ENCODE data around the gene PDGFRA.
"Not testable (repeated sequence)": the region's sequence is repeated elsewhere in the genome, so short reads cannot be mapped to it uniquely, and the experiment has no call there.

Gene PDGFRA

DNA sequence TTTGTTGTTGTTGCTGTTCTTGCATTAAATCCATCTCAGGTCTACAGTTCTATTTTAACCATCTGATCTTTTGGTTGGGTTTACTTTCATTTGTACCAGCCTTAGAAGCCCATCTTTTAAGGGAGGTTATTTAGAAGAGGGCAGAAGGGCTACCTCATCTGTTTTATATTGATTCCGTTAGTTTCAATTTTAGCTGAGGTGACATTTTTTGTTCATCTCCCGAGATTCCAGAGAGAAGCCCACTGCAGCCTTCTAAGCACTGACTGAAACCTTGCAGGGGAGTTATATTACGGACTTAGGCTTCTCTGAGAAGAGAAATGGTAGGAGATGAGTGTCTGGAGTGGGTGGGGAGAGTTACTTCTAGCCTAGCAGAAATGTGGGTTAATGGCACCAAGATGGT is 101.8 kb downstream of the PDGFRA start:
- DNase-seq, result no peak

DNA sequence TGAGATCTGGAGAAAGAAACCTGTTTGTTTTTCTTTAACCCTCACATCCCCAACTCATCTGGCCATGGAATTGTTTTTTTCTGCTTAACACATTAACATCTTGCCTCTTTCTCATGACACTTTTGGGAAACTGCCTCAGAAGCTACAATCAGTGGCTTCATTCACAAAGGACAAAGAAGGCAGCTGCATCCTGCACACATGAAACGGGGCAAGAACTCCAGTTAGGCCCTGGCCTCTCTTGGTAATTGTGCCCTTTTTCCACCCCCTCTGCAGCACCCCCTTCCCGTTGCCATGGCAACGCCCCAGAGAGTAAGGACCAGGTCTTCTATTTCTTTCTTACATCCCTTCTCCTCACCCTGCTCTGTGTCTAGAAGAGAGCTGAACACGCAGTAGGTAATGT is 103.4 kb downstream of the PDGFRA start:
- no peak for DNase-seq

DNA sequence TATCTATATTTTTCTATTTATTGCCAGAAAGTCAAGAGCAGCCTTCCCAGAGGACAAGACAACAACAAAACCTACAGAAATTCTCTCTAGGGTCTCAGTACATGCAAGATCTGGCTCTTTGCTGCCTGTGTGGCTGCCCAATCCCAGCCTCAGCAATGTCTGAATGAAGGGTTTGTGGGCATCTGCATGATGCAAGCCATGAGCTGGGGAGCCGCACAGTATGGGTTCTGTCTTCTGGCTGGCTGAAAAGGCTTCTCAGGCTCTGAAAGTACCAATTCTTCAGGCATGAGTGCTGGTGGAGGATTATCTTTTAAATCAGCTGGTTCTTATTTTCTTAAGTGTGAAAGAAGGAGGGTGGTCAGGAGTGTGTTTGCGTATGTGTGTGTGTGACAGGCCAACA is 104.6 kb downstream of the PDGFRA start:
- no peak for DNase-seq

DNA sequence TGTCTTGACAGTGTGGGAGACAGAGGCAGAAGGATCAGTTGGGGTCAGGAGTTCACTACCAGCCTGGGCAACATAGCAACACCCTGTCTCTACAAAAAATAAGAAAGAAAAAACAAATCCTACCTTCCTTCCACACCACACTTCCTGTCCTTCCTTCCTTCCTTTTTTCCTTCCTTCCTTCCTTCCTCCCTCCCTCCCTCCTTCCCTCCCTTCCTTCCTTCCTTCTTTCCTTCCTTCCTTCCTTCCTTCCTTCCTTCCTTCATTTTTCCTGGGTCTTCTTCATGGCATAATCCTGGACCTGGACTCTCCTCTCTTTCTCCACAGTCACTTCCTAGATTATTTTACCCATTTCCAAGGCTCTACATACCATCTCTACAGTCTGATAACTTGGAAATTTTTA is 105.7 kb downstream of the PDGFRA start:
- not testable (repeated sequence) for DNase-seq

DNA sequence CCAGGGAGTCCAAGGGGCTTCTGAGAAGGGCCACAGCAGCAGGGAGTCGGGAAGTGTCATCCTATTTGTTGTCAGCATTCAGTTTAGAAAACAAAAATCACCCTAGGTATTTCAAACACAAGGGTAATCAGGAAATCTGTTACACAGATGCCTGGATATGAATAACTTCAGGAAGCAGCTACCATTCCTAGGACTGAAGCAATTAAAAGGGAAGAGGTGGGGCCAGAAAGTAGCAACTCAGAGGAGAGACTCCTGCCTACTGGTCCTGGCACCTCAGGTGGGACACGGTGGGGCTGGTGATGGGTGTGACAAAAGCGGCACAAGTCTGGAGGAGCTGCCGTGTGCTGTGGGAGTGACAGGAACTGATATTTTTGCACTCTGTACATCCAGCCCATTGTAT is 107.9 kb downstream of the PDGFRA start:
- DNase-seq, result no peak

DNA sequence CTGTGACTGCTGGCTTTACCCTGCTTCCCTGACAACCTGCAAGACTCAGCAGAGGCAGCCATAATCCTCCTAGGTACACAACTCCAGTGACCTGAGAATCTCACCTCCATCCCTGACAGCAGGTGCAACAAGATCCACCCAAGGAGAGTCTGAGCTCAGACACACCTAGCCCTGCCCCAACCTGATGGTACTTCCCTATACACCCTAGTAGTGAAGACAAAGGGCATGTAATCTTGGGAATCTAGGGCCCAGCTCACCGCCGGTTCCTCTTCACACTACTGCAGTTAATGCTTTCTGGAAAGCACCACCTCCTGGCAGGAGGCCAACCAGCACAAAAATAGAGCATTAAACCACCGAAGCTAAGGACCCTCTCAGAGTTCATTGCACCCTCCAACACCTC is 113.0 kb downstream of the PDGFRA start:
- not testable (repeated sequence) for DNase-seq
